Activated CD8-positive, alpha-beta memory T cell treated with anti-CD3 and anti-CD28 coated beads, Interleukin-2, amount 10 ng/mL, durations not matched to agents 7 days and 5 days (primary cell): Measurements from ENCODE around the gene PIGM. TPM values are rescaled to one million over a fixed set of nuclear protein-coding genes. Genes with fewer than 3 reads are reported as not detected.
A peak's percentile ranks its signal among the peaks of the same experiment; 100 is the strongest.

ENCODE experiments used
- ATAC-seq: fragments of 150-1000 bp; cut with Tn5 transposase; one replicate; pipeline ENCODE4 v1.10.0; 2021; ENCODE audit warnings: moderate library complexity
- CTCF ChIA-PET: fragments of 350-600 bp; sonication (Branson Sonifier 250); formaldehyde crosslinking; loops from one replicate; lab custom pipeline; 2021; ENCODE audit warnings: antibody characterized with exemption; lab: Charles Lee
- DNase-seq: peaks from one replicate; pipeline ENCODE4 v3.0.0-alpha.2; 2020
- H3K27ac Mint-ChIP-seq: one replicate; pipeline ENCODE4 v1.8.0; 2021; ENCODE audit warnings: mild to moderate bottlenecking, mixed read lengths
- H3K27me3 Mint-ChIP-seq: one replicate; pipeline ENCODE4 v1.8.0; 2021; ENCODE audit warnings: mixed read lengths
- H3K36me3 Mint-ChIP-seq: one replicate; pipeline ENCODE4 v1.8.0; 2021; ENCODE audit warnings: mild to moderate bottlenecking, mixed read lengths
- H3K4me1 Mint-ChIP-seq: one replicate; pipeline ENCODE4 v1.8.0; 2021; ENCODE audit warnings: mixed read lengths
- H3K4me3 Mint-ChIP-seq: one replicate; pipeline ENCODE4 v1.8.0; 2021; ENCODE audit warnings: mild to moderate bottlenecking, moderate library complexity, mixed read lengths
- H3K9me3 Mint-ChIP-seq: one replicate; pipeline ENCODE4 v1.8.0; 2022; ENCODE audit warnings: low read depth, mixed read lengths
- total RNA-seq, 2 experiments: library from RNA; stranded (reverse); gene quantifications; one replicate each; pipeline ENCODE4 v1.2.3, GENCODE V29; 2021

The PIGM gene
- total RNA-seq, 2 experiments from 2014 or later, result 5.3 to 5.9 TPM

GRCh38 chr1:159977364-159978106, 54.3 kb downstream of the PIGM start:
- CTCF ChIA-PET, result interaction anchor here (1.9 kb wide), 1 partner anchor 30 kb away, joined by 5 read pairs; no protein-coding TSS in a partner anchor
- Mint-ChIP-seq H3K4me1 (no peaks in the 10 kb centered on the region), H3K27me3 (peaks cover 42% of the 10 kb centered on the region), H3K4me3 (no peak overlapping the region), H3K9me3 (no peaks in the 10 kb centered on the region), H3K27ac (no peak overlapping the region), H3K36me3 (no peaks in the 10 kb centered on the region)
- DNase-seq (peak; percentile 22), ATAC-seq (no peak)

Other genes with a start within 250 kb of the PIGM start
- under 1 TPM; 0.23 to 0.61 TPM for gene FCRL6, start 229.6 kb downstream of the PIGM start, total RNA-seq
- 1 to 10 TPM in 1 of 2 experiments, under 1 TPM in 1; 0.70 to 1.5 TPM for gene SLAMF8, start 205.1 kb downstream of the PIGM start, total RNA-seq
- not detected for gene VSIG8, start 169.3 kb downstream of the PIGM start, total RNA-seq
- 1 to 10 TPM; 1.3 to 1.6 TPM for gene CFAP45, start 131.8 kb downstream of the PIGM start, total RNA-seq
- gene TAGLN2, start 106.5 kb downstream of the PIGM start, total RNA-seq, result 100 to 1,000 TPM; 479 to 513 TPM
- not detected for gene IGSF9, start 86.4 kb downstream of the PIGM start, total RNA-seq
- gene SLAMF9, start 77.8 kb downstream of the PIGM start, total RNA-seq, result not detected
- gene KCNJ10, start 38.2 kb upstream of the PIGM start, total RNA-seq, result not detected
- not detected for gene KCNJ9, start 49.5 kb upstream of the PIGM start, total RNA-seq
- gene IGSF8, start 66.6 kb upstream of the PIGM start, total RNA-seq, result 10 to 100 TPM; 30.9 to 35.0 TPM
- gene ATP1A2, start 83.8 kb upstream of the PIGM start, total RNA-seq, result not detected
- under 1 TPM in 1 of 2 experiments, not detected in 1; 0.40 TPM for gene ATP1A4, start 119.6 kb upstream of the PIGM start, total RNA-seq
- gene CASQ1, start 158.6 kb upstream of the PIGM start, total RNA-seq, result under 1 TPM in 1 of 2 experiments, not detected in 1; 0.68 TPM
- gene PEA15, start 173.4 kb upstream of the PIGM start, total RNA-seq, result 10 to 100 TPM; 36.0 to 43.2 TPM
- gene DCAF8, start 230.6 kb upstream of the PIGM start, total RNA-seq, result 100 to 1,000 TPM; 115 to 117 TPM